D721Med (cell line): ENCODE data around the gene RGS2.

Experiments used
- DNase-seq: peaks from one replicate; pipeline ENCODE4 v3.0.0; 2011; ENCODE audit warnings: low spot score; ENCODE audit not compliant: insufficient read length
- FAIRE-seq: peaks from 2 replicates; lab custom pipeline; 2011; peaks lifted over from hg19 to GRCh38; lab: Jason Lieb, UNC
- TF ChIP-seq, protein P1 (sequence below): IDR thresholded peaks from 2 replicates; pipeline ENCODE4 v1.5.1; 2012; ENCODE audit warnings: mild to moderate bottlenecking, control low read depth; ENCODE audit not compliant: insufficient read depth; ENCODE audit errors: missing control alignments

RGS2 gene

DNA sequence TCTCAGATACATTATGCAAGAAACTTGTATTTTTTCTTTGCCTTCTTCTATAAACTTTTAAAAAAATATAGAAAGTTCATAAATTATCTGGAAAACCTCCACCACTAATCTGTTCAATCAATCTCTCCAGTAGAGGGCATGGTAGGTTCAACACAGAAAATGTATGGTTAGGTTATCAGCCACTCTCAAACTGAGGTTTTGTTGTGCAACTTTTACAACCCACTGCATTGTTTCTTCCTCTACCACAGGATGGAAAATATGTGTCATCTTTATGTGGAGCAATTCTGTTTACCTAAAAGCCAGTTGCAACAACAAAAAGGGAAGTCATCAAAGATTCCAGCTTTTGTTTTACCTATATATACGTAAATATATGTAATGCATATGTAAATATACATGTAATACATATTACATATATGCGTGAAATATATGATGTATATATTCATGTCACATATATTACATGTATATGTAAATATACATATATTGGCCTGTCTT lies 3.0 kb upstream of the RGS2 start:
- DNase-seq (peak; percentile 42), FAIRE-seq (peak; percentile 90)
- TF ChIP-seq, protein P1, sequence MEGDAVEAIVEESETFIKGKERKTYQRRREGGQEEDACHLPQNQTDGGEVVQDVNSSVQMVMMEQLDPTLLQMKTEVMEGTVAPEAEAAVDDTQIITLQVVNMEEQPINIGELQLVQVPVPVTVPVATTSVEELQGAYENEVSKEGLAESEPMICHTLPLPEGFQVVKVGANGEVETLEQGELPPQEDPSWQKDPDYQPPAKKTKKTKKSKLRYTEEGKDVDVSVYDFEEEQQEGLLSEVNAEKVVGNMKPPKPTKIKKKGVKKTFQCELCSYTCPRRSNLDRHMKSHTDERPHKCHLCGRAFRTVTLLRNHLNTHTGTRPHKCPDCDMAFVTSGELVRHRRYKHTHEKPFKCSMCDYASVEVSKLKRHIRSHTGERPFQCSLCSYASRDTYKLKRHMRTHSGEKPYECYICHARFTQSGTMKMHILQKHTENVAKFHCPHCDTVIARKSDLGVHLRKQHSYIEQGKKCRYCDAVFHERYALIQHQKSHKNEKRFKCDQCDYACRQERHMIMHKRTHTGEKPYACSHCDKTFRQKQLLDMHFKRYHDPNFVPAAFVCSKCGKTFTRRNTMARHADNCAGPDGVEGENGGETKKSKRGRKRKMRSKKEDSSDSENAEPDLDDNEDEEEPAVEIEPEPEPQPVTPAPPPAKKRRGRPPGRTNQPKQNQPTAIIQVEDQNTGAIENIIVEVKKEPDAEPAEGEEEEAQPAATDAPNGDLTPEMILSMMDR = peak; percentile 76

- FAIRE-seq = peak; percentile 32
- TF ChIP-seq, protein P1 = no peak
- DNase-seq = no peak
These were observed 1.4 kb upstream of the RGS2 start for GRCh38 chr1:192807211-192808162.

DNA sequence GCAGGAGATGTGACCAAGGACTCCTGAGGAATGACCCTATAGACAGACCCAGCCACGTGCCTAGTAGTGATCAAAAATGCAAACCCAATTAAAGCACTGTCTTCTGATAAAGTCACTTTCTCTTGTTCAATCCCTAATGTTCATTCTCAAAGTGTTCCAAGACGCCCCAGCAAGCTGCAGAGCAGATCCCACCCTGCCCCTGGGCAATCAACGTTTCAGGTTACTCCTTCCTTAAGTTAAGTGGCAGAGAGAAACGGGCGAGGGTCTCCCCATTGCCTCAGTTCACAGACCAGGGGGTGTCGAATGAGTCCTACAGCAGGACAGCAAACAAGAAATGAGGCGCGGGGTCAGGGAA lies 699 bp upstream of the RGS2 start:
- TF ChIP-seq, protein P1 = no peak
- DNase-seq (no peak), FAIRE-seq (peak; percentile 21)

GRCh38 chr1:192809307-192810252 lies 741 bp downstream of the RGS2 start:
- TF ChIP-seq, protein P1 = no peak
- DNase-seq (no peak), FAIRE-seq (no peak)

GRCh38 chr1:192810253-192810880 lies 1.5 kb downstream of the RGS2 start:
- FAIRE-seq (no peak), DNase-seq (no peak)
- TF ChIP-seq, protein P1 = no peak

DNA sequence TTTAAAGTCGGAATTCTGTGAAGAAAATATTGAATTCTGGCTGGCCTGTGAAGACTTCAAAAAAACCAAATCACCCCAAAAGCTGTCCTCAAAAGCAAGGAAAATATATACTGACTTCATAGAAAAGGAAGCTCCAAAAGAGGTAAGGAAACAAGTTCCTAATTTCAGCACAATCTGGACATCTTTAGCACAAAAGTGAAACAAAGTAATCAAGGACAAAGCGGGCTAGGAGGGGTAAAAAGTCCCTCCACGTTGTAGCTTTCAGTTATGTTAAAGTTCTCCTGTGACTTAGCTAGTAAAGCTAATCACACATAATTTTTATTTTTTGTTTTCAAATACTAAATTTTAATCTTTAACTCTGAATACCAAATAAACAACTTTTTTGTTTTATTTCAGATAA lies 2.2 kb downstream of the RGS2 start:
- DNase-seq = no peak
- no peak for FAIRE-seq
- TF ChIP-seq, protein P1 = no peak
